Uterus (tissue), 2 donors: ENCODE measurements around the gene LIMK1.

Source experiments
- POLR2A ChIP-seq, 2 donors: fragments of 450-650 bp; IDR thresholded peaks; one replicate each; pipeline ENCODE4 v1.6.1; 2016; ENCODE audit warnings: antibody characterized with exemption in 2 of 2, mild to moderate bottlenecking in 1 of 2, moderate library complexity in 1 of 2
- TF ChIP-seq, protein P1 (sequence below), 4 experiments: fragments of 200-600 bp in 2 of 4; fragments of 450-650 bp in 2 of 4; sonication (generic) in 2 of 4; IDR thresholded peaks; one replicate each; pipeline ENCODE4 v1.5.1; 2016 to 2019; ENCODE audit warnings: antibody characterized with exemption in 4 of 4, mild to moderate bottlenecking in 2 of 4, moderate library complexity in 1 of 4

DNA sequence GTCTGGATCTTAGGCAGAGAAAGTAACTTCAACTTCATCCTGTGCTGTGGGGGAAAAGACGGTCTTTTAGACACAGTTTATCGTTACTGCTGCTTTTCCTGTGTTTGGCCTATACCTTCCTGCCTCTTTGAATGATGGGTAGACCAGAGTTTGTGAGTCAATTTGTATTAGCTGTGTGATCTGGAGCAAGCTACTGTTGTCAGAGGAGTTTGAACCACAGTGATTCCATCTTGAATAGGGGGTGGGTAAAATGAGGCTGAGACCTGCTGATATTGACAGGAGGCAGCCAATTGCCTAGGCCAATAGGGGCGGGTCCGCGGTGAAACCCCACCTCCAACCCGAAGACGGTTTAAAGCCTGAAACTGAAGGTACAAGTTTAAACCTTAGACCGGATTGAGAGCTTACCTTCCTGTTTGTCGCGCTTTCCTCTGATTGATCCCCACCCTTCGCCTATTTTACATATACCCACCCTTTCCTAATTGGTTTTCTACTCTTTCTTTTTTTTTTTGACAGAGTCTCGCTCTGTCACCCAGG lies 54.8 kb downstream of the LIMK1 start:
- TF ChIP-seq, protein P1, sequence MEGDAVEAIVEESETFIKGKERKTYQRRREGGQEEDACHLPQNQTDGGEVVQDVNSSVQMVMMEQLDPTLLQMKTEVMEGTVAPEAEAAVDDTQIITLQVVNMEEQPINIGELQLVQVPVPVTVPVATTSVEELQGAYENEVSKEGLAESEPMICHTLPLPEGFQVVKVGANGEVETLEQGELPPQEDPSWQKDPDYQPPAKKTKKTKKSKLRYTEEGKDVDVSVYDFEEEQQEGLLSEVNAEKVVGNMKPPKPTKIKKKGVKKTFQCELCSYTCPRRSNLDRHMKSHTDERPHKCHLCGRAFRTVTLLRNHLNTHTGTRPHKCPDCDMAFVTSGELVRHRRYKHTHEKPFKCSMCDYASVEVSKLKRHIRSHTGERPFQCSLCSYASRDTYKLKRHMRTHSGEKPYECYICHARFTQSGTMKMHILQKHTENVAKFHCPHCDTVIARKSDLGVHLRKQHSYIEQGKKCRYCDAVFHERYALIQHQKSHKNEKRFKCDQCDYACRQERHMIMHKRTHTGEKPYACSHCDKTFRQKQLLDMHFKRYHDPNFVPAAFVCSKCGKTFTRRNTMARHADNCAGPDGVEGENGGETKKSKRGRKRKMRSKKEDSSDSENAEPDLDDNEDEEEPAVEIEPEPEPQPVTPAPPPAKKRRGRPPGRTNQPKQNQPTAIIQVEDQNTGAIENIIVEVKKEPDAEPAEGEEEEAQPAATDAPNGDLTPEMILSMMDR (IDR thresholded peaks at IDR 0.05): no peak
- no peak for TF ChIP-seq POLR2A (IDR thresholded peaks at IDR 0.05)
